ENCODE results near the gene MAP3K2. TPM values are rescaled to one million over a fixed set of nuclear protein-coding genes. Genes with fewer than 3 reads are reported as not detected.

The MAP3K2 gene
- total and polyA plus RNA-seq, 2 experiments from 2014 or later = 10.2 to 23.5 TPM

DNA sequence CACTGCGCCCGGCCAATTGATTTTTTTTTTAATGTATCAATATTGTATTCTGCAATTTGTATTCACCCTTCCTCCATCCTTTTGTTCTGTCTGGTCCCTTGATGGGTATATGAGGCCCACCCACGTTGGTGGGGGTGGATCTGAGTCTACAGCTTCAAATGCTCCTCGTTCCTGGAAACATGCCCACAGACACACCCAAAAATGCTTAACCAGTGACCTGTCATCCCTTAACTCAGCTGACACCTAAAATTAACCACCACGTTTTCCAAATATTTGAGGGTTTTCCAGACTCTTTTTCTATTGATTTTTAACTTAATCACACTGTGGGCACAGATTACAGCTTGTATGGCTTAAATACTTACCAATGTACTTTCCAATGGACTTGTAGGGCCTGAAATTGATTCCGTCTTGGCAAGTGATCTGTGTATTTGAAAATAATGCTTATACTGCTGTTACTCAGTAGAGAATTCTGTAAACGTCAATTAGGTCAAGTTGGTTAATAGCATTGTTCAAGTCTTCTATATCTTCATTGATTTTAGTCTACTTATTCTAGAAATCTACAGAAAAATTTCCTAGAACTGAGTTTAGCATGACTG lies 133.3 kb downstream of the MAP3K2 start:
- no peaks in the 10 kb centered on the region; the same call in 2 of the 3 replicates for H3K4me1 Mint-ChIP-seq
- H3K36me3 Mint-ChIP-seq (ENCODE audit: low read depth) = peaks cover 31% of the 10 kb centered on the region
- Histone ChIP-seq H3K36me3 (ENCODE audit: insufficient read depth) (no peaks in the 10 kb centered on the region), H3K27ac (ENCODE audit: low read depth) (no peak overlapping the region), H3K27me3 (ENCODE audit: insufficient read depth) (no peaks in the 10 kb centered on the region), H4K20me1 (replicated peaks; ENCODE audit: insufficient read depth) (no peaks in the 10 kb centered on the region), H3K4me2 (no peak overlapping the region), H3K79me2 (replicated peaks; ENCODE audit: insufficient read depth) (no peaks in the 10 kb centered on the region), H2AFZ (no peak overlapping the region), H3K4me1 (ENCODE audit: insufficient read depth) (no peaks in the 10 kb centered on the region), H3K9me2 (ENCODE audit: insufficient read depth) (no peaks in the 10 kb centered on the region), H3K4me3 (no peak overlapping the region), H3F3A (replicated peaks; ENCODE audit: low read depth) (no peaks in the 10 kb centered on the region)
- H3K4me3 Mint-ChIP-seq = no peak overlapping the region
- no peak for ATAC-seq
- DNase-seq (ENCODE audit: low spot score) = no peak
- H3K27ac Mint-ChIP-seq = no peak overlapping the region
- H3K27me3 Mint-ChIP-seq (ENCODE audit: insufficient read depth, low read depth, poor library complexity) = no peaks in the 10 kb centered on the region
- no peaks in the 10 kb centered on the region for H3K9me3 Mint-ChIP-seq
- TF ChIP-seq STAT1 (IDR thresholded peaks at IDR 0.05; ENCODE audit: unreplicated experiment) (no peak), POLR2AphosphoS5 (IDR thresholded peaks at IDR 0.05; ENCODE audit: low read depth) (no peak), ZNF462 (CRISPR knock-in tag; IDR thresholded peaks at IDR 0.05) (no peak), NANOG (IDR thresholded peaks at IDR 0.05; ENCODE audit: borderline replicate concordance) (no peak), EZH2phosphoT487 (IDR thresholded peaks at IDR 0.05; ENCODE audit: unreplicated experiment) (no peak), CREB1 (CRISPR knock-in tag; IDR thresholded peaks at IDR 0.05; ENCODE audit: low read depth) (no peak), ETS1 (IDR thresholded peaks at IDR 0.05) (no peak), CTCF (conservative IDR thresholded peaks at IDR 0.05; ENCODE audit: low read depth in 2 of 2) (no peak), JUNB (IDR thresholded peaks at IDR 0.05; ENCODE audit: unreplicated experiment) (no peak), ZNF331 (CRISPR knock-in tag; IDR thresholded peaks at IDR 0.05; ENCODE audit: low read depth) (no peak), EZH2 (IDR thresholded peaks at IDR 0.05; ENCODE audit: low read depth, unreplicated experiment) (no peak), ZNF114 (CRISPR knock-in tag; IDR thresholded peaks at IDR 0.05) (no peak)
- TF ChIP-seq, protein P1, sequence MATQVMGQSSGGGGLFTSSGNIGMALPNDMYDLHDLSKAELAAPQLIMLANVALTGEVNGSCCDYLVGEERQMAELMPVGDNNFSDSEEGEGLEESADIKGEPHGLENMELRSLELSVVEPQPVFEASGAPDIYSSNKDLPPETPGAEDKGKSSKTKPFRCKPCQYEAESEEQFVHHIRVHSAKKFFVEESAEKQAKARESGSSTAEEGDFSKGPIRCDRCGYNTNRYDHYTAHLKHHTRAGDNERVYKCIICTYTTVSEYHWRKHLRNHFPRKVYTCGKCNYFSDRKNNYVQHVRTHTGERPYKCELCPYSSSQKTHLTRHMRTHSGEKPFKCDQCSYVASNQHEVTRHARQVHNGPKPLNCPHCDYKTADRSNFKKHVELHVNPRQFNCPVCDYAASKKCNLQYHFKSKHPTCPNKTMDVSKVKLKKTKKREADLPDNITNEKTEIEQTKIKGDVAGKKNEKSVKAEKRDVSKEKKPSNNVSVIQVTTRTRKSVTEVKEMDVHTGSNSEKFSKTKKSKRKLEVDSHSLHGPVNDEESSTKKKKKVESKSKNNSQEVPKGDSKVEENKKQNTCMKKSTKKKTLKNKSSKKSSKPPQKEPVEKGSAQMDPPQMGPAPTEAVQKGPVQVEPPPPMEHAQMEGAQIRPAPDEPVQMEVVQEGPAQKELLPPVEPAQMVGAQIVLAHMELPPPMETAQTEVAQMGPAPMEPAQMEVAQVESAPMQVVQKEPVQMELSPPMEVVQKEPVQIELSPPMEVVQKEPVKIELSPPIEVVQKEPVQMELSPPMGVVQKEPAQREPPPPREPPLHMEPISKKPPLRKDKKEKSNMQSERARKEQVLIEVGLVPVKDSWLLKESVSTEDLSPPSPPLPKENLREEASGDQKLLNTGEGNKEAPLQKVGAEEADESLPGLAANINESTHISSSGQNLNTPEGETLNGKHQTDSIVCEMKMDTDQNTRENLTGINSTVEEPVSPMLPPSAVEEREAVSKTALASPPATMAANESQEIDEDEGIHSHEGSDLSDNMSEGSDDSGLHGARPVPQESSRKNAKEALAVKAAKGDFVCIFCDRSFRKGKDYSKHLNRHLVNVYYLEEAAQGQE (IDR thresholded peaks at IDR 0.05; ENCODE audit: unreplicated experiment) = no peak
